Activated B cell treated with CpG ODN at 0.5 μM for 24 hours (primary cell): ENCODE measurements around the gene PARN. TPM values are rescaled to one million over a fixed set of nuclear protein-coding genes. Genes with fewer than 3 reads are reported as not detected.
"Not testable (repeated sequence)": the region's sequence is repeated elsewhere in the genome, so short reads cannot be mapped to it uniquely, and the experiment has no call there.

Experiments
- ATAC-seq: fragments of 200-7000 bp; cut with Tn5 transposase; one replicate; pipeline ENCODE4 v1.10.0; 2021; ENCODE audit warnings: low read depth, mild to moderate bottlenecking, moderate library complexity
- CTCF ChIA-PET: fragments of 350-600 bp; sonication (Branson Sonifier 250); formaldehyde crosslinking; loops from one replicate; lab custom pipeline; 2021; ENCODE audit warnings: antibody characterized with exemption; lab: Charles Lee
- POLR2A ChIA-PET: fragments of 350-600 bp; sonication (Branson Sonifier 250); formaldehyde crosslinking; loops from one replicate; lab custom pipeline; 2021; ENCODE audit warnings: antibody characterized with exemption; lab: Charles Lee
- DNase-seq: peaks from one replicate; pipeline ENCODE4 v3.0.0; 2022
- H3K27ac Mint-ChIP-seq: one replicate; pipeline ENCODE4 v1.8.0; 2020; ENCODE audit warnings: mixed read lengths
- H3K27me3 Mint-ChIP-seq: one replicate; pipeline ENCODE4 v1.8.0; 2021; ENCODE audit warnings: mixed read lengths
- H3K36me3 Mint-ChIP-seq: one replicate; pipeline ENCODE4 v1.8.0; 2021; ENCODE audit warnings: low read depth, mixed read lengths
- H3K4me1 Mint-ChIP-seq: one replicate; pipeline ENCODE4 v1.8.0; 2021; ENCODE audit warnings: mixed read lengths
- H3K4me3 Mint-ChIP-seq: one replicate; pipeline ENCODE4 v1.8.0; 2020; ENCODE audit warnings: mild to moderate bottlenecking, mixed read lengths
- H3K9me3 Mint-ChIP-seq: one replicate; pipeline ENCODE4 v1.8.0; 2020; ENCODE audit warnings: mixed read lengths
- CTCF ChIP-seq: fragments of 200-600 bp; IDR thresholded peaks from one replicate; pipeline ENCODE4 v1.8.0; 2022; ENCODE audit warnings: antibody characterized with exemption, mild to moderate bottlenecking
- intact Hi-C: fragments of 100-400 bp; cut with micrococcal nuclease; formaldehyde crosslinking; loops from one replicate; pipeline ENCODE4 v1.15.1; 2024
- total RNA-seq: library from RNA; stranded (reverse); gene quantifications from 2 replicates; pipeline ENCODE4 v1.2.3, GENCODE V29; 2022

PARN gene
- total RNA-seq, 1 donor from 2014 or later, result 47.3 TPM

DNA sequence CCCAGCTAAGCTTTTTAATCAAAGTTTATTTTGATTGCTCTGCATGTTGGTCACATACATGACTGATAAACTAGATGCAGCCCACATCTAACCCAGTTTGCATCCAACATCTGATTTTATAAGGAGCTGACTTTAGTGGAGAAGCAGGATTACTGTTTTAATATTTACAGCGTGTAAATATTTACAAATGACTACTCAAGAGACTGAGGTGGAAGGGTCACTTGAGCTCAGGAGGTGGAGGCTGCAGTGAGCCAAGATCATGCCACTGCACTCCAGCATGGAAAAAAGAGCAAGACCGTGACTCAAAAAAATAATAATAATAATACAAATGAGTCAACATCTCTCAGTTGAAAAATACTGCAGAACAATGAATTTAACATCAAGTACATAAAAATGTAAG is 50.8 kb downstream of the PARN start:
- CTCF ChIA-PET, result no interaction called here
- POLR2A ChIA-PET, result interaction anchor here (0.9 kb wide), 1 partner anchor 11 kb away, joined by 5 read pairs; no protein-coding TSS in a partner anchor
- TF ChIP-seq CTCF, result no peak
- Mint-ChIP-seq H3K9me3 (no peaks in the 10 kb centered on the region), H3K4me3 (no peak overlapping the region), H3K36me3 (peaks cover 89% of the 10 kb centered on the region), H3K4me1 (no peaks in the 10 kb centered on the region), H3K27ac (no peak overlapping the region), H3K27me3 (no peaks in the 10 kb centered on the region)
- no peak for ATAC-seq
- no peak for DNase-seq
- intact Hi-C loops, result no loop called here

- TF ChIP-seq CTCF, result no peak
- no peak for ATAC-seq
- no peak overlapping the region for H3K27ac Mint-ChIP-seq
- intact Hi-C loops, result no loop called here
- CTCF ChIA-PET, result no interaction called here
- peaks cover 88% of the 10 kb centered on the region for H3K36me3 Mint-ChIP-seq
- H3K27me3 Mint-ChIP-seq, result no peaks in the 10 kb centered on the region
- H3K9me3 Mint-ChIP-seq, result no peaks in the 10 kb centered on the region
- H3K4me1 Mint-ChIP-seq, result no peaks in the 10 kb centered on the region
- DNase-seq, result no peak
- POLR2A ChIA-PET, result no interaction called here
- H3K4me3 Mint-ChIP-seq, result no peak overlapping the region
These were observed 53.5 kb downstream of the PARN start for GRCh38 chr16:14576532-14576931.

GRCh38 chr16:14576069-14576468 is 54.0 kb downstream of the PARN start:
- no peaks in the 10 kb centered on the region for H3K27me3 Mint-ChIP-seq
- no peak overlapping the region for H3K4me3 Mint-ChIP-seq
- H3K36me3 Mint-ChIP-seq, result peaks cover 87% of the 10 kb centered on the region
- no peak overlapping the region for H3K27ac Mint-ChIP-seq
- intact Hi-C loops, result no loop called here
- no peaks in the 10 kb centered on the region for H3K4me1 Mint-ChIP-seq
- CTCF ChIA-PET, result no interaction called here
- ATAC-seq (no peak), DNase-seq (no peak)
- POLR2A ChIA-PET, result no interaction called here
- H3K9me3 Mint-ChIP-seq, result no peaks in the 10 kb centered on the region
- no peak for TF ChIP-seq CTCF

DNA sequence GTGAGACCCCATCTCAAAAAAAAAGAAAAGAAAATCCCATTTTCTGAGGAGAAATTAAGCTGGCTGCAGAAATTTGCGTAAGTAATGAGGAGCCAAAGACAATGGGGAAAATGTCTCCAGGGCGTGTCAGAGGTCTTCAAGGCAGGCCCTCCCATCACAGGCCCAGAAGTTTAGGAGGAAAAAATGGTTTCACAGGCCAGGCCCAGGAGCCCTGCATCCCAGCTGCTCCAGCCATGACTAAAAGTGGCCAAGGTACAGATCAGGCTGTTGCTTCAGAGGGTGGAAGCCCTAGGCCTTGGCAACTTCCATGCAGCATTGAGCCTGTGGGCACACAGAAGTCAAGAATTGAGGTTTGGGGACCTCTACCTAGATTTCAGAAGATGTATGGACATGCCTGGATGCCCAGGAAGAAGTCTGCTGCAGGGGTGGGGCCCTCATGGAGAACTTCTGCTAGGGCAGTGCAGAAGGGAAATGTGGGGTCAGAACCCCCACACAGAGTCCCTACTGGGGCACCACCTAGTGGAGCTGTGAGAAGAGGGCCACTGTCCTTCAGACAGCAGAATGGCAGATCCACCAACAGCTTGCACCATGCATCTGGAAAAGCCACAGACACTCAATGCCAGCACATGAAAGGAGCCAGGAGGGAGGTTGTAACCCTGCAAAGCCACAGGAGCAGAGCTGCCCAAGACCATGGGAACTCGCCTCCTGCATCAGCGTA is 55.2 kb downstream of the PARN start:
- intact Hi-C loops, H3K9me3 Mint-ChIP-seq, H3K4me1 Mint-ChIP-seq, H3K4me3 Mint-ChIP-seq, POLR2A ChIA-PET, H3K27me3 Mint-ChIP-seq, H3K27ac Mint-ChIP-seq, DNase-seq, ATAC-seq, CTCF ChIA-PET: not testable (repeated sequence)
- H3K36me3 Mint-ChIP-seq, result peaks cover 75% of the 10 kb centered on the region

DNA sequence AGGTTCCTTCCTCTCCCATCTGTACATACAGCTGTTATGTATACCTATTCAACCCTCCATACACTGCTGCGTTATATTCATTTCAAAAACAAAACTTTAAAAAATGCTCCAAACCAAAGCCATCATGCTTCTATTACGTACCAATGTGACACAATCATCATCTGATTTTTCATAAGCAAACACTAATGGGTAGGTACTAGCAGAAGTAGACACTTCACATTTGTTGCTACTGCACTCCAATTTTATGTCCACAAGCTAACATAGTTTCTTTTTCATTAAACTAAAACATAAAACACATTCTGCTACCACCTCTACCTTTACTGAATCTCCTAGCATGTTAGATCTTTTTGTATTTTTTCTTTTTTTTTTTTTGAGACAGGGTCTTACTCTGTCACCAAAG is 57.5 kb downstream of the PARN start:
- POLR2A ChIA-PET, result interaction anchor here (0.7 kb wide), 1 partner anchor 281 kb away, joined by 3 read pairs; no protein-coding TSS in a partner anchor
- Mint-ChIP-seq H3K4me1 (no peaks in the 10 kb centered on the region), H3K4me3 (no peak overlapping the region), H3K27ac (no peak overlapping the region), H3K27me3 (no peaks in the 10 kb centered on the region), H3K36me3 (peaks cover 66% of the 10 kb centered on the region), H3K9me3 (no peaks in the 10 kb centered on the region)
- DNase-seq (no peak), ATAC-seq (no peak)
- TF ChIP-seq CTCF, result no peak
- intact Hi-C loops, result no loop called here
- CTCF ChIA-PET, result interaction anchor here (0.6 to 1.0 kb wide), 2 partner anchors 17 to 27 kb away, joined by 3 read pairs; no protein-coding TSS in a partner anchor
